Epidermal melanocyte (primary cell): ENCODE data around the gene TMEM240.
"Not testable (repeated sequence)": the region's sequence is repeated elsewhere in the genome, so short reads cannot be mapped to it uniquely, and the experiment has no call there.

ENCODE experiments used
- DNase-seq: peaks from one replicate; pipeline ENCODE4 v3.0.0; 2011; ENCODE audit warnings: low spot score; ENCODE audit not compliant: insufficient read length

Gene TMEM240

GRCh38 chr1:1540818-1541628, 599 bp upstream of the TMEM240 start:
- no peak for DNase-seq

- peak; percentile 70 for DNase-seq
These were observed 924 bp downstream of the TMEM240 start for GRCh38 chr1:1539310-1540089.

GRCh38 chr1:1538989-1539309, 1.5 kb downstream of the TMEM240 start:
- no peak for DNase-seq

- no peak for DNase-seq
These were observed 2.1 kb downstream of the TMEM240 start for GRCh38 chr1:1538334-1538733.

GRCh38 chr1:1537626-1538250, 2.7 kb downstream of the TMEM240 start:
- DNase-seq, result no peak

- no peak for DNase-seq
These were observed 3.4 kb downstream of the TMEM240 start for GRCh38 chr1:1536938-1537546.

- DNase-seq, result no peak
These were observed 4.1 kb downstream of the TMEM240 start for GRCh38 chr1:1536019-1536937.

GRCh38 chr1:1535201-1536018, 5.0 kb downstream of the TMEM240 start:
- no peak for DNase-seq

- no peak for DNase-seq
These were observed 5.8 kb downstream of the TMEM240 start for GRCh38 chr1:1534401-1535154.

- not testable (repeated sequence) for DNase-seq
These were observed 6.5 kb downstream of the TMEM240 start for GRCh38 chr1:1533894-1534291.

GRCh38 chr1:1533176-1533893, 7.1 kb downstream of the TMEM240 start:
- not testable (repeated sequence) for DNase-seq

GRCh38 chr1:1531947-1532346, 8.5 kb downstream of the TMEM240 start:
- DNase-seq, result no peak

- no peak for DNase-seq
These were observed 10.5 kb downstream of the TMEM240 start for GRCh38 chr1:1529936-1530335.

- no peak for DNase-seq
These were observed 11.1 kb downstream of the TMEM240 start for GRCh38 chr1:1529321-1529720.

GRCh38 chr1:1528301-1529267, 11.8 kb downstream of the TMEM240 start:
- no peak for DNase-seq

GRCh38 chr1:1527092-1527816, 13.2 kb downstream of the TMEM240 start:
- DNase-seq, result no peak

GRCh38 chr1:1526476-1526875, 13.9 kb downstream of the TMEM240 start:
- DNase-seq, result not testable (repeated sequence)
